Measurements from ENCODE around the gene CASD1.

Gene CASD1

DNA sequence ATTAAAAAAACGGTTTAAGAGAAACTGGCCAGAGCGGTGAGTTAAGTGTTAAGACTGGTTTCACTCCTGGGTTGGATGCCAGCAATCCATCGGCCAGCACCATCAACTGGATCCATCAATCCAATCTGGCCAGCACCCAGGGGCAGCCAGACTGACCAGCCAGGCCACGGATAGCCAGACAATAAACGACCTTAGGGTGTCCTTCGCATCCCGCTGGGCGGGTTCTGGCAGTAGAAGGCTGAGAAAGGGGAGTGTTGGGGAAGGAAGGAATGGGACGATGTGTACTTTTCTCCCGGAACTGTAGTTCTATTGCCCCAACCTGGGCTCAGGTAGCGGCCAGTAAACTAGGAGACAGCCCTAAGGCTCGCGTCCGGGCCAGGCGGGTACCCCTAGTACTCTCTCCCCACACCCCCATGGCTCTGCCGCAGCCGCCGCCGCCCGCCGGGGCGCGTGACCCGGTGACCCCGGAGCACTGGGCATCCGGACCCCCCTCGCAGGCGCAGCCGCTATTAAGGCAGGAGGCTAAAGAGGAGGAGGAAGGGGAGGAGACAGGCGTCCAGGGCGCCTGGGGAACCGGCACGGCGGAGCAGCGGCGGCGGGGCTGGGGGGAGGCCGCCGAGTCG lies at the start of gene CASD1:
Gene CASD1, plus strand, starts transcription at position 546 of the 623 bp plus-strand sequence. CDS start 276 bp downstream, outside the sequence.
- peak; percentile 57 for DNase-seq

- DNase-seq: no peak
Observed at GRCh38 chr7:94466516-94466915, 43.1 kb upstream of the CASD1 start.

DNA sequence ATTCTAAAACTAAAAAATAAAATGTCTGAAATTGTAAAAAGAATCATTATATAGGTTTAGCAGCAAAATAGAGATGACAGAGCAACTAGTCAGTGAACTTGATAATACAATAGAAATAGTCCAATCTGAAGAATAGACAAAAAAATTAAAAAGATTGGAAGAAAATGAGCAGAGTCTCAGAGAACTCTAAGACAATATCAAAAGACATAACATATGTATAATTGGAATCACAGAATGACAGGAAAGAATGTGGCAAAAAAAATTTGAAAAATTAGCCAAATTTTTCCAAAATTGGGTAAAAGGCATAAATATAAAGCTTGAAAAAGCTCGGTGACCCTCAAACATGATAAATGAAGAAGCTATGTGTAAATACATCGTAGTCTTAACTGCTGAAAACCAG lies 38.0 kb upstream of the CASD1 start:
- DNase-seq: no peak

GRCh38 chr7:94472608-94473007 lies 37.0 kb upstream of the CASD1 start:
- DNase-seq: no peak

DNA sequence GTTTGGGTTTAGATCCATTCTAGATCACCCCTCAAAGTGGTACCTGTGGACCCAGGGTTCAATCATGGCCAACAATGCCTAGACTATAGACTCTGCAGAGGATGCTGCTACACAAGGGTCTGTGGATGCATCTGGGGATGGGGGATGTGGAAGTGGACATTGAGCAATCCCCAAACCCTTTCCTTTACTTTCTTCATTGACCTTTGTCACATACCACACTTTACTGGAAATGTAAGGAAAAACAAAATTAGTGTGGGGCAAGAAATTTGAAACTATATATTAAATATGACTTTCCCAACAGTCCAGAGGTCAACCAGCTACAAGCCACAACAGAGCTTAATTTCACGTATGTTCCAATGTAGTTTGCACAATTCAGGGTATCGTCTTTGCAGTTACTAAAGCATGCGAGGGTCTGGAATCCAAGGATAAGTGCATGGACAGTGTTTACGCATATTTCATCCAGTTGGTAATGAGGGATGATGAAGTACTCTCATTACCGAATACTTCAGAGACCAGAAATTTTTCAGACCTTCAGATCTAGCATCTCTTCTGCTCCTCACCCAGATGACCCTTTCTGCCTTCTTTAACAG lies 33.3 kb upstream of the CASD1 start:
- no peak for DNase-seq

- no peak for DNase-seq
Observed at GRCh38 chr7:94477878-94478277, 31.7 kb upstream of the CASD1 start.

- DNase-seq: no peak
Observed at GRCh38 chr7:94478648-94479214, 30.9 kb upstream of the CASD1 start.

DNA sequence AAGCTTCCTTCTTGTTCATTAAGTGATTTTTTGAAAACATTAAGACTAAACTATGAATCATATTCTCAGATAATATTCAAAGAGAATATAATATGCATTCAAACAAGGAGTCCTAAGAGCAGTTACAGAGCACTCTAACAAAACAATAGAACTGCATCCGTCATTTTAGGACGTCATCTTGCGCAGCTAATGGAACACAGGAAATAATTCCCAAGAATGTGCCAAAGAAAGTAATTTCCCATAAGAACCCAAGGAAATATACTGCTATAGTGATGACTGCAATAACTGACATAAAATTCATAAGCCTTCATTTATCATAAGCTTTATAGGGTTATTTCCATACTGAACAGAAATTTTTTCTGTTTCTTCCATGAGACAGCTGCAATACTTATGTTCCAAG lies 28.3 kb upstream of the CASD1 start:
- DNase-seq: no peak

GRCh38 chr7:94482796-94483195 lies 26.8 kb upstream of the CASD1 start:
- DNase-seq: no peak

GRCh38 chr7:94483843-94484242 lies 25.8 kb upstream of the CASD1 start:
- DNase-seq: no peak

GRCh38 chr7:94486216-94486615 lies 23.4 kb upstream of the CASD1 start:
- DNase-seq: no peak

- DNase-seq: no peak
Observed at GRCh38 chr7:94491410-94491809, 18.2 kb upstream of the CASD1 start.

- no peak for DNase-seq
Observed at GRCh38 chr7:94492601-94493000, 17.0 kb upstream of the CASD1 start.

GRCh38 chr7:94497874-94498670 lies 11.5 kb upstream of the CASD1 start:
- DNase-seq: no peak

DNA sequence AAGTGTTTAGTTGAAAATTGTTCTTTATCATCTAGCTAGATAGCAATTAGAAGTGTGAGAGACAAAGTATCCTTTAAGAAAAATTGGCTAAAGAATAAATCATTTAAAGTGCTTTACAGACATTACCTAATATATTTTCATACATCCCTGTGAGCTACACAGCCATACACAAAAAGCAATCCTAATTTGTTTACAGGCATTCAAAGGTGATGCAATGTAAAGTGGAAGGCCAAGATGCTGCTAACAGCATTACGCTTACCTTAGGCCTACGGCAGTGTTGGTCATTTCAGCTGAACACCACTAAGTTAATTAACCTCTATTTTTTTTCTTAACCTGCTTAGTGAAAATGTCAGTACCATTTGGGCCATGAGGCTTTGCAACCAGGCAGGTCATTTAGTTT lies 10.7 kb upstream of the CASD1 start:
- no peak for DNase-seq

DNA sequence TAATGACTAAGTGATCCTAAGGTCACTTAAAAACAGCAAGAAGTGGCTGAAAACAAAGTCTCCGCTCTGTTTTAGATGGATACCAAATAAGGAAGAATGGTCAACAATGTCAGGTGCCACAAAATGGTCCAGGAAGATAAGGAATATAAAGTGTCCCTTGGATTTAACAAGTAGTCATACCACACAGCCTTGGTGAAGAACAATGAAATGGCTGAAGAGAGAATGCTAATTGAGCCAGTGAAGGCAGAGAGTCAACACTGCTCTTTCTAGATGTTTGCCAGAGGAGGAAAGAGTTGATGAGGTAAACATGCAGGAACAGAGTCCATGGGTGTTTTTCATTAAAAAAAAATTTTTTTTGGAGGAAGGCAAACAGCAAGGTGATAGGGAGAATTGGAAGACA lies 2.1 kb upstream of the CASD1 start:
- no peak for DNase-seq

GRCh38 chr7:94507962-94508361 lies 1.6 kb upstream of the CASD1 start:
- DNase-seq: no peak

DNA sequence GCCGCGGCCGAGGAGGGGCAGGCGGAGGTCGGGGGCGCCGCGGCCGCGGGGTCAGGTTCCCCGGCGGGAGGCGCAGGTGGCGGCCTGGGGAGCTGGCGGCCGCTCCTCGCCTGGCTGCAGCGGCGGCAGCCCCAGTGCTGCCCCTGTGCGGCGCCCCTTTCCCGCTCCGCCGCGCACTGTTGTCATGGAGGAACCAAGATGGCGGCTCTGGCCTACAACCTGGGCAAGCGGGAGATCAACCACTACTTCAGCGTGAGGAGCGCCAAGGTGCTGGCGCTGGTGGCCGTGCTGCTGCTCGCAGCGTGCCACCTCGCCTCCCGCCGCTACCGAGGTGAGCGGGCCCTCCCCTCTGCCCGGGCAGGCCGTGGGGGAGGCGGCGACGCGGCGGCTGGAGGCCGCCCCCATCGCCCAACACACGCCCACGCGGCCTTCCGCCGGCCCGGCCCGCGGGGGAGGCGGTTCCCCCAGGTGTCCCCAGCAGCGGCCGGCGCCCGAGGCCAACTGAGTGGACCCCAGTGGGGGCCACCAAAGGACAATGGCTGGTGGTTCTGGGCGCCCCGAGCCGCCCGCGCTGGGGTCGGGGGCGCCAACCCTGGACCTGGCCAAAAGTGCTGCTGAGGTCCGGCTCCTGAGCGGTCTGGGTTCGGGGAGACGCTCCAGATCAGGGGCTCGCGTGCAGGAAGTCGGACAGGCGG lies 425 bp downstream of the CASD1 start:
- DNase-seq: peak; percentile 57

DNA sequence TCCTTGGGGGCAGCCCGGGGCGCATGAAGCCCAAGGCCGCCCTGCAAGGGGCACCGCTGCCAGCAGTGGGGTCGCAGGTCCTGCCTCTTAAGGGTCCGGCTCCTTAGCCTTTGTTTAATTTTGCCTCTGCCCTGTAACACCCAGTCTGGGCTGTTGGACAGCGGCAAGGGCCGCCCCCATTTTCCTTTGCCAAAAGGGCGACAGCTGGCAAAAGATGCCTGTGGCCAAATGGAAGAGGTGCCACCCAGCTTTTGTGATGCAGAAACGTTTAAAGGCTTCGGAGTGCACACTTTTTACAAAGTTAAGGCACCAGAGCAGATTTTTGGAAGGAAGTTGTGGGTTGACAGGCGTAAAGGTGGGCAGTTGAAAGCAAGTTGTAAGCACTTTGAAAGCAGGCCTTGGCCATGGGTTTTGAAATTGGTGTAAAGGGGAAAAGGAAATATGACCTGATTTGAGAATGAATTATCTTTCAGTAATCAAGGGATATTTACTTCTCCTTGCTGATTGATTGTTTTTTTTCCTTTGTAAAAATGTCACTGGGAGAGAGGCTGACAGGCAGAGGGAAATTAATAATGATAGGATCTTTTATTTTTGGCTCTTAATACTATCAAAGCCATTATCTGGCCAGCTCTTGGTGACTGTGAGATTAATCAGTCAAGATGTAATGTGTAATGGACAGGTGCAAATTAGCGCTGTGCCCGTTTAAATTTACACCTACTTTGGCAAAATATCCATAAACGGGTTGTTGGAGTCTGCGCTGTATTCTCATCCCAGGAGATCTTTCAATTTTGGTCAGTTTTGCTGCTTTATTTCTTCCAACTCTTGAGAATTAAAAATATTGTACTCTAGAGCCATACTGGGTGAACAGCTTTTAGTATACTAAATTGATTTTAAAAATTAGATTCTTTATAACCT lies 1.2 kb downstream of the CASD1 start:
- DNase-seq: peak; percentile 29

DNA sequence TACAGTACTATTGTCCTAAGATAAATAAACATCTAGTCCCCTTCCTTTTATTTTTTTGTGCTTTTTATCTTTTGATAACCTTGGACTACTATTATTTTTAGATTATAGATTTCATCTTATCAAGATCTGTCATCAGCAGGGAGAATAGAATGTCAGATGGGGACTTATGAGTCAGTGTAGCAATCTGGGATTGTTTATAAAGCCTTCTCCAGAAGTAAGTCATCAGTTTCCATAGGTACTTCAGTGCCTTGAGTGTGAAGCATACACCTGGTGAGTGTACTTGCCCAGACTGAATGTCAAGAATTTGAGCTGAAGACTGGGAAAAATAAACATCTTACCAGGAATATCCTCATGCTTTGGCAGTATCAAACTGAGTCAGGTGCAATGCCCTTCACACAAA lies 2.1 kb downstream of the CASD1 start:
- DNase-seq: no peak

- DNase-seq: no peak
Observed at GRCh38 chr7:94512735-94513564, 3.3 kb downstream of the CASD1 start.

All from NCI-H2171 (cell line).